OCI-LY3 (cell line): ENCODE measurements around the gene NOD2.
A peak's percentile ranks its signal among the peaks of the same experiment; 100 is the strongest.

Source experiments
- H2AFZ ChIP-seq: fragments of 200-600, 300-600 bp; shearing (Covaris generic); 2 replicates; pipeline ENCODE4 v1.6.0; 2014; ENCODE audit warnings: antibody characterized with exemption, low read depth, low read length
- H3K27ac ChIP-seq: fragments of 200-600, 300-600 bp; sonication (generic); 2 replicates; pipeline ENCODE4 v1.5.1; 2014; ENCODE audit warnings: mild to moderate bottlenecking, low read length, moderate library complexity, mixed read lengths
- H3K27me3 ChIP-seq: fragments of 200-600, 300-600 bp; sonication (generic); 2 replicates; pipeline ENCODE4 v1.6.1; 2014; ENCODE audit warnings: low read depth, low read length, mixed read lengths
- H3K36me3 ChIP-seq: fragments of 200-600, 300-600 bp; sonication (generic); replicated peaks from 2 replicates; pipeline ENCODE3; 2014; ENCODE audit warnings: low read depth, low read length, mixed read lengths
- H3K4me1 ChIP-seq: fragments of 300-600, 200-600 bp; sonication (generic); 2 replicates; pipeline ENCODE4 v1.6.1; 2014; ENCODE audit warnings: low read length, mixed read lengths
- H3K4me2 ChIP-seq: fragments of 200-600, 300-600 bp; sonication (generic); 2 replicates; pipeline ENCODE4 v1.6.1; 2014; ENCODE audit warnings: low read length, mixed read lengths
- H3K4me3 ChIP-seq: fragments of 300-600, 200-600 bp; sonication (generic); 2 replicates; pipeline ENCODE4 v1.5.1; 2014; ENCODE audit warnings: antibody characterized with exemption, mild to moderate bottlenecking, low read length, moderate library complexity
- H3K79me2 ChIP-seq: fragments of 300-600, 200-600 bp; shearing (Covaris generic); 2 replicates; pipeline ENCODE4 v1.6.1; 2014; ENCODE audit warnings: mild to moderate bottlenecking, low read length, mixed read lengths
- H3K9ac ChIP-seq: fragments of 300-600, 200-600 bp; shearing (Covaris generic); 2 replicates; pipeline ENCODE4 v1.6.0; 2014; ENCODE audit warnings: mild to moderate bottlenecking, low read length, moderate library complexity
- H3K9me3 ChIP-seq: fragments of 200-600, 300-600 bp; shearing (Covaris generic); 2 replicates; pipeline ENCODE4 v1.6.1; 2014; ENCODE audit warnings: low read length, mixed read lengths; ENCODE audit not compliant: insufficient read depth
- H4K20me1 ChIP-seq: fragments of 200-600, 300-600 bp; sonication (generic); 2 replicates; pipeline ENCODE4 v1.6.1; 2016; ENCODE audit warnings: low read length, mixed read lengths; ENCODE audit not compliant: insufficient read depth
- EZH2phosphoT487 ChIP-seq: fragments of 200-600 bp; shearing (Covaris generic); IDR thresholded peaks from 2 replicates; pipeline ENCODE4 v1.6.1; 2018; ENCODE audit warnings: antibody characterized with exemption, mixed run types, low read depth
- TF ChIP-seq, protein P1 (sequence below): fragments of 200-600, 300-600 bp; sonication (generic); IDR thresholded peaks from 2 replicates; pipeline ENCODE4 v1.5.1; 2014; ENCODE audit warnings: antibody characterized with exemption, low read length, low read depth

The NOD2 gene

DNA sequence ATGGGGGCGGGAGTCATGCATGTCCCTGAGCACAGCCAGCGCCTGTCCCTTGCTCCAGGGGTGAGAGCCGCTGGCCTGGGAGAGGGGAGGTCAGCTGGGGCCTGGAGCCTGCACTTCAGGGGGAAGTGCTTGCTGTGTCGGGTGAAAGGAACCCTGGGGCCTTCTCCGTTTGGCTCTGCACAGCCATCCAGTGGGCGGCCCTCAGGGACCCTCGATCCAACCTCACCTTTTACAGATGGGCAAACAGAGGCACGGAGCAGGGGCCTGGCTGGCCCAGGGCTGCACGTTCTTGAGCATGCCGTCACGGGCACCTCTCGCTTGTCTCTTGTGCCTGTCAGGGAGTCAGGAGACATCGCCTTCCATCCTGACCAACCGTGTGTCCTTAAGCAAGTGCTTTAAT, 14.1 kb upstream of the NOD2 start:
- peaks cover 17% of the 10 kb centered on the region for H3K36me3 ChIP-seq
- no peak overlapping the region for H3K9ac ChIP-seq
- no peak overlapping the region for H3K4me2 ChIP-seq
- no peak overlapping the region for H3K4me3 ChIP-seq
- H4K20me1 ChIP-seq = no peaks in the 10 kb centered on the region
- H3K4me1 ChIP-seq = peaks cover 39% of the 10 kb centered on the region
- H3K27ac ChIP-seq = no peak overlapping the region
- no peak for TF ChIP-seq EZH2phosphoT487
- TF ChIP-seq, protein P1, sequence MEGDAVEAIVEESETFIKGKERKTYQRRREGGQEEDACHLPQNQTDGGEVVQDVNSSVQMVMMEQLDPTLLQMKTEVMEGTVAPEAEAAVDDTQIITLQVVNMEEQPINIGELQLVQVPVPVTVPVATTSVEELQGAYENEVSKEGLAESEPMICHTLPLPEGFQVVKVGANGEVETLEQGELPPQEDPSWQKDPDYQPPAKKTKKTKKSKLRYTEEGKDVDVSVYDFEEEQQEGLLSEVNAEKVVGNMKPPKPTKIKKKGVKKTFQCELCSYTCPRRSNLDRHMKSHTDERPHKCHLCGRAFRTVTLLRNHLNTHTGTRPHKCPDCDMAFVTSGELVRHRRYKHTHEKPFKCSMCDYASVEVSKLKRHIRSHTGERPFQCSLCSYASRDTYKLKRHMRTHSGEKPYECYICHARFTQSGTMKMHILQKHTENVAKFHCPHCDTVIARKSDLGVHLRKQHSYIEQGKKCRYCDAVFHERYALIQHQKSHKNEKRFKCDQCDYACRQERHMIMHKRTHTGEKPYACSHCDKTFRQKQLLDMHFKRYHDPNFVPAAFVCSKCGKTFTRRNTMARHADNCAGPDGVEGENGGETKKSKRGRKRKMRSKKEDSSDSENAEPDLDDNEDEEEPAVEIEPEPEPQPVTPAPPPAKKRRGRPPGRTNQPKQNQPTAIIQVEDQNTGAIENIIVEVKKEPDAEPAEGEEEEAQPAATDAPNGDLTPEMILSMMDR = no peak
- H3K79me2 ChIP-seq = no peaks in the 10 kb centered on the region
- H2AFZ ChIP-seq = no peak overlapping the region
- H3K27me3 ChIP-seq = no peaks in the 10 kb centered on the region
- no peaks in the 10 kb centered on the region for H3K9me3 ChIP-seq

DNA sequence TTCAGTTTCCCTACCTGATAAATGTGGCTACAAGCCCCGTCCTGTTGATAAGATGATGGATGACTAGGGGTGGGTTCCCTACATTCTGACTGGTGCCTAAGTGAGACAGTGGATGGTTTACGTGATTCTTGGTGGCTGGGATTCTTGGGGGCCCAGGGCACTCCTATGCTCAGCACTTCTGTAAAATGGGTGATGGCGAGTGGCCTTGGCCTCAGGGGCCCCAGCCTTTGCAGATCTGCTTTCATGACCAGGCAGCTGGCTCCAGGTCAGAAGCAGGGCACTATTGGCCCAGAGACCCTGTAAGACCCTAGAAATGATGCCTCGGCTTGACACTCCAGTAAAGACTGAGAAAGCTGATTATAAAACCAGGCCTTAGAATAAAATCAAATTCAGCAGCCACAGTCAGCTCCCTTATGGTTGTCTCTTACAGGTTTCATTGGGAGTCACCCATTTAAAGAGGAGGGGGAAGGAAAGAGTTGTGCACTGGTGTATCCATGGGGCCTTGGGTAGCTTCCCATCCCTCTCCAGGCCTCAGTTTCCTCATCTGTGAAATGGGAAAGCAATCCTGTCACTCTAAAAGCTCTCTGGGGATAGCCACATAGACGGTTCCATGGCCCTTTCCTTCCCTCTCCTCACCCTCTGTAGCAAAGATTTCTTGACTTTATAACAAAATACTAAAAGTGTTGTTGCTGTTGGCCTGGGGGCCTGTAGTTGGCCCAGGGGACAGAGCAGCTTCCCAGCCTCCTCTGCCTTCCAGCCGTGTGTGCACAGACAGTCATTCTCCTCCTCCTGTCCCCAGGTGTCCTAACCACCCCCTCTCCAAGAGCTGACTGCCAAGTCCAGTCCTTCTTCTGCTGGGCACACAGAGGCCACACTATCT, 13.5 kb upstream of the NOD2 start:
- Histone ChIP-seq H2AFZ (no peak overlapping the region), H3K79me2 (no peaks in the 10 kb centered on the region), H3K4me1 (peaks cover 45% of the 10 kb centered on the region), H3K4me3 (peak overlapping the region; percentile 81), H3K36me3 (peaks cover 10% of the 10 kb centered on the region), H3K27me3 (no peaks in the 10 kb centered on the region), H3K27ac (no peak overlapping the region), H4K20me1 (no peaks in the 10 kb centered on the region), H3K9ac (peak overlapping the region; percentile 77; the same call in 1 of the 2 replicates), H3K4me2 (peak overlapping the region; percentile 95), H3K9me3 (no peaks in the 10 kb centered on the region)
- TF ChIP-seq, protein P1 = no peak
- TF ChIP-seq EZH2phosphoT487 = no peak

DNA sequence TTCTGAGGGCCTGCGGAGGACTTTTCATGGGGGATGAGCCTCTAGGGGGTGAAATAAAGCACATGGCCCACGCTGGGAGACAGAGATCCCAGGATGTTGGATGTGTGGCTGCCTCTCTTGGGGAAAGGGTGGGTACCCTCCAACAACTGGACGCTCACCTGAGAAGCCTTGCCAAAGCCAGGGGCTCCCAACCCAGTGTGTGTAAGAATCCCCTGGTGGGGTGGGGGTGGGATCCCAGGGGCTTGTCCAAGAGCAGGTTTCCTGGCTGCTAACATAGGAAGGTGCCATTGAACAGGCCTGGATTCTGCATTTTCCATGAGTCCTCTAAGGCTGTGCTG, 12.9 kb upstream of the NOD2 start:
- Histone ChIP-seq H3K9ac (peak overlapping the region; percentile 77), H3K27ac (peak overlapping the region; percentile 62; the same call in 1 of the 2 replicates), H2AFZ (no peak overlapping the region), H3K36me3 (peaks cover 8% of the 10 kb centered on the region), H3K27me3 (no peaks in the 10 kb centered on the region), H3K4me3 (peak overlapping the region; percentile 81), H4K20me1 (no peaks in the 10 kb centered on the region), H3K4me1 (peaks cover 51% of the 10 kb centered on the region), H3K9me3 (no peaks in the 10 kb centered on the region), H3K4me2 (peak overlapping the region; percentile 95), H3K79me2 (no peaks in the 10 kb centered on the region)
- no peak for TF ChIP-seq EZH2phosphoT487
- TF ChIP-seq, protein P1 = no peak

DNA sequence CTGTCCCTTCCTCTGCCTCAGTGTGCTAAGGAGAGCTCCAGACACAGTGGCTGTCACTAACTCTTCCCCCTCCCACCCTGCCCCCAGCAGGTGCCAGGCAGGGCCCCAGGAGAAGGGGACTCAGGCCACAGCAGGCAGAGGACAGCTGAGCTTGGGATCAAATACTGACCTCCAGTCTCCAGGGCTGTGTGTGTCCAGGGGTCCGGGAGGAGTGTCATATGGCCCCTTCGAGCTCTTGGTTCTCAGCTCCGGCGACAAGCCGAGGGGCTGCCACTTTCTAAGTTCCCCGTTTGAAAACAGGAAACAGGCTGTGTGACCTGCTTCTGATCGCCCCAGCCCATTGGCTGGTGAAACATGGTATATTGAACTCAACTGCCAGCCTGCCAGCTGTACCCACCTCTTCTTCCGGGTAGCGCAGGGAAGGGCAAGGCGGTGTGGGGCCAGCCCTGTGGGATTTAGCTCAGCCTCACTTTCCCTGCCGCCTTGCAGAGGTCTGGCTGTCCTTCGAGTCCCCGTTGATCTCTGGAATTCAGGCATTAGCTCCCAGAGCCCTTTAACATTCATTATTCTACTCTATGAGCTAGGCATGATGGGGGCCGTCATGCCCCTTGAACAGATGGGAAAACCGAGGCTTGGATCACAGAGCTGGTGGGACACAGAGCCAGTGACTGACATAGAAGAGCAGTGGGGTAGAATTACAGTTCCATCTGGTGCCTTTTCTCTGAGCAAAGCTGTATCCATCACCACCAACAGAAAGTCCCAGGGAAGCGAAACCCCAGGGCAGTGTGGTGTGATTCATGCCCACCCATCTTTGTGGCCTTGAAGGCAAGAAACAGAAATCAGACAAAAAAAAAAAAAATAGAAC, 12.2 kb upstream of the NOD2 start, which contains the start of gene SNX20:
SNX20 (minus strand) TSS at position 292 of the 865 bp plus-strand sequence. CDS start 3,786 bp downstream, outside the sequence.
- Histone ChIP-seq H3K79me2 (no peaks in the 10 kb centered on the region), H3K4me1 (peaks cover 53% of the 10 kb centered on the region), H2AFZ (peak within 1 kb of the TSS; percentile 93), H3K36me3 (peaks cover 8% of the 10 kb centered on the region), H3K9ac (peak within 1 kb of the TSS; percentile 77), H3K9me3 (no peaks in the 10 kb centered on the region), H4K20me1 (no peaks in the 10 kb centered on the region), H3K27me3 (no peaks in the 10 kb centered on the region), H3K4me3 (peak within 1 kb of the TSS; percentile 81), H3K4me2 (peak within 1 kb of the TSS; percentile 95), H3K27ac (peak within 1 kb of the TSS; percentile 62)
- TF ChIP-seq, protein P1 = no peak
- no peak for TF ChIP-seq EZH2phosphoT487
